Nephron progenitor cell (in vitro differentiated cells): Measurements from ENCODE around the gene OVCH2.

ENCODE experiments used
- DNase-seq: peaks from one replicate; pipeline ENCODE4 v3.0.0; 2021
- H3K27ac Mint-ChIP-seq: 2 replicates; pipeline ENCODE4 v1.8.0; 2021; ENCODE audit warnings: mild to moderate bottlenecking, moderate library complexity, mixed read lengths
- H3K27me3 Mint-ChIP-seq: 2 replicates; pipeline ENCODE4 v1.8.0; 2021; ENCODE audit warnings: mild to moderate bottlenecking, low read depth, mixed read lengths; ENCODE audit not compliant: poor library complexity
- H3K36me3 Mint-ChIP-seq: 2 replicates; pipeline ENCODE4 v1.8.0; 2021; ENCODE audit warnings: low read depth, mixed read lengths
- H3K4me1 Mint-ChIP-seq: 2 replicates; pipeline ENCODE4 v1.8.0; 2021; ENCODE audit warnings: mixed read lengths
- H3K4me3 Mint-ChIP-seq: 2 replicates; pipeline ENCODE4 v1.8.0; 2021; ENCODE audit warnings: mild to moderate bottlenecking, moderate library complexity, mixed read lengths
- H3K9me3 Mint-ChIP-seq: 2 replicates; pipeline ENCODE4 v1.8.0; 2021; ENCODE audit warnings: mild to moderate bottlenecking, moderate library complexity, mixed read lengths
- CTCF ChIP-seq: fragments of 200-600 bp; sonication (generic); IDR thresholded peaks from 2 replicates; pipeline ENCODE4 v1.5.0; 2021; ENCODE audit warnings: antibody characterized with exemption

Gene OVCH2

GRCh38 chr11:7642747-7643146 lies 63.5 kb downstream of the OVCH2 start:
- DNase-seq, result no peak

GRCh38 chr11:7640816-7641215 lies 65.5 kb downstream of the OVCH2 start:
- H3K4me3 Mint-ChIP-seq, result no peak overlapping the region
- no peak overlapping the region for H3K27ac Mint-ChIP-seq
- no peaks in the 10 kb centered on the region for H3K9me3 Mint-ChIP-seq

More at GRCh38 chr11:7642747-7643146, 63.5 kb downstream of the OVCH2 start:
- H3K27ac Mint-ChIP-seq, result no peak overlapping the region
- no peak overlapping the region for H3K4me3 Mint-ChIP-seq
- peaks cover 68% of the 10 kb centered on the region for H3K36me3 Mint-ChIP-seq
- no peak for TF ChIP-seq CTCF
- peaks cover 5% of the 10 kb centered on the region for H3K27me3 Mint-ChIP-seq
- H3K9me3 Mint-ChIP-seq, result no peaks in the 10 kb centered on the region
- peaks cover 36% of the 10 kb centered on the region for H3K4me1 Mint-ChIP-seq

GRCh38 chr11:7639643-7640025 lies 66.6 kb downstream of the OVCH2 start:
- Mint-ChIP-seq H3K27me3 (no peaks in the 10 kb centered on the region), H3K36me3 (peaks cover 63% of the 10 kb centered on the region), H3K27ac (no peak overlapping the region), H3K9me3 (no peaks in the 10 kb centered on the region), H3K4me3 (no peak overlapping the region), H3K4me1 (peaks cover 30% of the 10 kb centered on the region)
- DNase-seq, result no peak
- TF ChIP-seq CTCF, result no peak

More at GRCh38 chr11:7640816-7641215, 65.5 kb downstream of the OVCH2 start:
- Mint-ChIP-seq H3K4me1 (peaks cover 36% of the 10 kb centered on the region), H3K36me3 (peaks cover 64% of the 10 kb centered on the region), H3K27me3 (peaks cover 5% of the 10 kb centered on the region)
- no peak for TF ChIP-seq CTCF
- DNase-seq, result no peak
